ENCODE results near the gene SERPINB1. TPM values are rescaled to one million over a fixed set of nuclear protein-coding genes. Genes with fewer than 3 reads are reported as not detected.
A peak's percentile ranks its signal among the peaks of the same experiment; 100 is the strongest.
"Not testable (repeated sequence)": the region's sequence is repeated elsewhere in the genome, so short reads cannot be mapped to it uniquely, and the experiment has no call there.

SERPINB1 gene
- total RNA-seq, 1 donor from 2014 or later, result 2.3 TPM

DNA sequence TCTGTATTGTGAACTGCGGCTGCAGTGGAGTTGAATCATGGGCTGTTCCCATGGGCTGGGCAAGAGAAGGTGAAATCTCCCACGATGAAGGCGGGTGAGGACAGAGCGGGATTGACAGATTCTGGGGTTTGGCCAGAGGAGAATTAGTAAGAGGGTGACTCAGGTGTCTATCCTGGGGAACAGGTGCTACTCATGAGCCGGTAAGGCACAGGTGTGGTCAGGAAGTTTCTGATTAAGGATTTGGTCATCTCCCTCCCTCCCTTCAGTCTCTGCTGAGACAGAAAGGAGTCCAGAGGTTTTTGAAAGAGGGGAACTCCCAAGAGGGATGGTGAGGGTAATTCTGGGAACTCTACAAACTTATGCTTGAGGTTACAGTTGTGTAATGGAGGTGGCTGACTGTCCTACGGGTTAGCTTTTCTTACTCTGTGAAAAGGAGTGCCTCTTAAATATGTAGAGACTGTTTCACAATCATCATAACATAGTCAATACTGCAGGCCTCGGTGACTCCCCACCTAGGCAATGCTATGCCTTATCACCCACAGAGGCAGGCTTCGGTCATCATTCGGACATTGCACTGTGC, 31.5 kb downstream of the SERPINB1 start:
- no peak for DNase-seq

DNA sequence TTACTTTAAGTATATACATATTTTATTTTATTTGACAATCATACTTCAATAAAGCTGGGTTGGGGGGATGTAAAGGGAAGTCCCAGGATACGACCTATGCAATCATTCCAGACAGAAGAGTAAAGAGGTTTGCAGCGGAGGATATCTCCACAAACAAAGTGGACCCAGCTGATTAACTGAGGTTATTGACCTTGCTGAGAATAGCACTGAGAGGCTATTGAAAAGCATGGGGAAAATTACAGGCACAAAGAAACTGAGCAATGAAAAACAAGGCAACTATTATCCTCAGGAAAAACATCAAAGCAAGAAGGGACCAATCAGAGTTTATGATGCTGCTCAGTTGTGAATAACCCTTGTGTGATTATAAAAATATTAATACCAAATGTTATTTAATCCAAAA, 32.6 kb downstream of the SERPINB1 start:
- DNase-seq, result no peak

DNA sequence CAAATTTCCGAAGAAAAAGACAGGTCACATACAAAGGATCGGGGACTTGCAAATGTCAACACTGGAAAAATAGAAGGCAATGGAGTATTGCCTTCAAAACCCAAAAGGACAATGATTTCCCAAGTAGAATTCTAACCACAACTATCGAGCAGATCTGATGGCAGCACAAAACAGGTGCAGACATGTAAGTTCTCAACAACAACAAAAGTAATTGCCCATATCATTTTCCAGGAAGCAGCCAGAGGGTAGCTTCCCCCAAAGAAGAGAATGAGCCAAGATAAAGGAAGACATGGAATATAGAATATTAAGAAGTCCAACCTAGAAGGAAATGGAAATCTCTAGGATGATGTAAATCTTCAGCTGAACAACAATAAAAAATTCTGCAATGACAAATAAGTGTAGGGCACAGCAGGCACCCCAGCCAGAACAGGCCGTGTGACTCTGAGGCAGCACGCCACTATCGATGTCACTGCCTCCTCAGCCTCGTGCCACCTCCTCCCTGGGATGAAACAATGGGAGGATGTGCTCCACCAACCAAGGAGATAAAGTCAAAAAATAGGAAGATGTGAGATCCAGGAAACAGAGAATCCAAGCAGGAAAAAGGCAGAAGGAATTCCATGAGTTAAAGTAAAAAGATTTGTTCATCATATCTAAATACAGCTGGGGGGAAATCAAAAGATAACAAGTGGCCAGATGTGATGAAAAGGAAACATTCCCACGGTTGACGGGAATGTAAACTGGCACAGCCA, 34.1 kb downstream of the SERPINB1 start:
- DNase-seq, result no peak

DNA sequence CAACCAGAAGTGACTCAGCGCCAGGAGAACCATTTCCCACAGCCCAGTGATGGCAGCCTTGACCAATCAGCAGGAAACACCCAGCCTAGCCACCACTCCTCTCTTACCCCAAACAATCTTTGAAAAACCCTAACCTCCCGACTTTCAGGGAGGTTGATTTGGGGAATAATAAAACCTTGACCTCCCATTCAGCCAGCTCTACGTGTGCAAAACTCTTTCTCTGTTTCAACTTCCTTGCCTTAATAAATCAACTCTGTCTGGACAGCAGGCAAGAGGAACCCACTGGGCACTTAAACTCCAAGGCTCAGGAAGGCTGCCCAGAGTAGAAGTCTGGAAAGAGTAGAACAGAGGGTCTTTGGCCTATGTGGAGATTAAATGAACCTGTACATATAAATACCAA, 35.0 kb downstream of the SERPINB1 start:
- no peak for DNase-seq

DNA sequence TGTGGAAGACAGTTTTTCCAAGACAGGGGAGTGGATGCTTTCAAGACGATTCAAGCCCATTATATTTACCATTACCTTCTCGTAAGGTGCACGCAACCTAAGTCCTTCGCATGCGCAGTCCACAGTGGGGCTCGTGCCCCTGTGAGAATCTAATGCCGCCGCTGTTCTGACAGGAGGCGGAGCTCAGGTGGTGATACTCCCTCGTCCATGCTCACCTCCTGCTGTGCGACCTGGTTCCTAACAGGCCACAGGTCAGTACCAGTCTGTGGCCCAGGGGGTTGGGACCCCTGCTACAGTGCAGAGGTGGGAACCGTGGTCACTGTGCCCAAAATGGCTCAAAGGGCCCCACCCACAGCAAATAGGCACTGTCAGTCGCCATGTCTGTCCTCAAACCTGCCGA, 36.6 kb downstream of the SERPINB1 start:
- DNase-seq, result no peak

DNA sequence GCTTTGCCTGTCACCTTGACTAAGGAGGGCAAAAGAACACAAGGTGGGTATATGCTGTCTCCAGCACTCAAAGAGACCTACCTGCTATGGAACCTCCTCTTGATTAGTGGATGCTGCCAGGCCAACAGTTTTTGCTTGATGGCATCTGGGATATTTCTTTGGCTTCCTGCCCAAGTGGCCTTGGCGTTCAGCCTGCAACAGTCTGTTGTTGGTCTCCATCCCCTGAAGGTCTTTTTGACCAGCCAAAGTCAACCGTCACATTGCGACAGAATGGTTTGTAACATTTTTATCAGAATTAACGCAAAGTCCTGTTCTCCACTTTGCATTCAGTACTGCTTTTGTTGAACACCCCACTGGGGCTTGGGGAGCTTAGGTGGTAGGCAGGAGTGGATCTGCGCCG, 37.1 kb downstream of the SERPINB1 start:
- no peak for DNase-seq

DNA sequence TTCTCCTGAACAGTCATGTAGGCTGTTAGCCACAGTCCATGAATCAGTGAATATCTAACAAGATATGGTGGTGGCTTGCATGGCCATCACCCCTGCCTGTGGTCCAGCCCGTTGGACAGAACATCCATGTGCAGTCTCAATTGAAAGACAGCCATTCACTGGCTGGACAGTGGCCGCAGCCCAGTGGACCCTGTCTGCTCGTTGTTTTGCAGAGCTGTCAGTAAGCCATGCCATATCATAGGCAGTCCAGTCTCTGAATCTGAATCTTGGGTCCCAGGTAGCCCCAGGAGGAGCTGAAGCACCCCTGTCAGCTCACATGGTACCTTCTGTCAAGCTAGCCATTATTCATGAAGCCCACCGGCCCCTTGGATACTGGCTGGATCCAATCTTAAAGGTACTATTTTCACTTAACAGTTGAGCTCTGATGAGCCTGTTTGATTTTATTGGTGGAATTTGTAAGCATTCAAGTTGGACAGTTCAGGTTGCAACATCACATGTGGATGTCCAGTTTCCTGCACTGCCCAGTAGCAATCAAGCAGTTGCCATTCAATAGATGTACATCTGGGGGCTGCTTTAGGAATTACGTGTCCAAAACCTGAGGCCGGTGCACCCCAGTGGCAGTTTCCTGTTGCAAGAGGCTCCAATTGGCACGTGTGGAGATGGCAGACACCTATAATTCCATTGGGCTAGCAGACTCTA, 37.8 kb downstream of the SERPINB1 start:
- no peak for DNase-seq

DNA sequence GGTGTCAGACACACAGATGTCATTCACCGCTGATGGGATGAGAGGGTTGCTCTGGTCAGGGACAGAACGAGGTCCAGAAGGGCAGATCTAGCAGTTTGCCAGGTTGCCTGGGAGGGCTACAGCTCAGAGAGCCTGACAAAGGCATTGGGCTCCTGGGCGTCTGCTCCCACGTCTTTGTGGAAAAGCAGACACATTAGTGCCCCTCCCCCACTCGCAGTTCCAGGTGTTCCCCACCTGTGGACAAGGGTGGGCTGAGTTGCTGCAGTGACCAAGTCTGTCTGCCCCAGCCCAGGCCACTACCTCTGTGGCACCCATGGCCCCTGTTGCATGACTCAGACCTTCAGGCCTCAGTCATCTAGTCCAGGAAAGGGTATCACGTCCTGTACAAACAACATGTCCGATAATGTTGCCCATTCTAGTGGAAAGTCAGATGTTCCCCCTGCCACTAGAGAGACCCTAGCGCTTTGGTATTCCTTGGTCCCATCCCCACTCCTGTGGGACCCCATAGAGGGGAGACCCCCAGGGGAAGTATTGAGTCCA, 39.1 kb downstream of the SERPINB1 start:
- no peak for DNase-seq

DNA sequence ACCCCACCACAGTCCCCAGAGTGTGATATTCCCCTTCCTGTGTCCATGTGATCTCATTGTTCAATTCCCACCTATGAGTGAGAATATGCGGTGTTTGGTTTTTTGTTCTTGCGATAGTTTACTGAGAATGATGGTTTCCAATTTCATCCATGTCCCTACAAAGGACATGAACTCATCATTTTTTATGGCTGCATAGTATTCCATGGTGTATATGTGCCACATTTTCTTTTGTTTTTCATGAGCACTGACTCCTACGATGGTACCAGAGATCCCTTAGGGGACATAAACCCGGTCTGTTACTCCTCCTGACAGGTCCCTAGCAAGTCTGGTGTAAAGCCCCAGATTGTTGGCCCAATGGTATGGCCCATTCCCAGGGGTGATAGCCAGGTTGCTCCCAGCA, 40.0 kb downstream of the SERPINB1 start:
- not testable (repeated sequence) for DNase-seq

DNA sequence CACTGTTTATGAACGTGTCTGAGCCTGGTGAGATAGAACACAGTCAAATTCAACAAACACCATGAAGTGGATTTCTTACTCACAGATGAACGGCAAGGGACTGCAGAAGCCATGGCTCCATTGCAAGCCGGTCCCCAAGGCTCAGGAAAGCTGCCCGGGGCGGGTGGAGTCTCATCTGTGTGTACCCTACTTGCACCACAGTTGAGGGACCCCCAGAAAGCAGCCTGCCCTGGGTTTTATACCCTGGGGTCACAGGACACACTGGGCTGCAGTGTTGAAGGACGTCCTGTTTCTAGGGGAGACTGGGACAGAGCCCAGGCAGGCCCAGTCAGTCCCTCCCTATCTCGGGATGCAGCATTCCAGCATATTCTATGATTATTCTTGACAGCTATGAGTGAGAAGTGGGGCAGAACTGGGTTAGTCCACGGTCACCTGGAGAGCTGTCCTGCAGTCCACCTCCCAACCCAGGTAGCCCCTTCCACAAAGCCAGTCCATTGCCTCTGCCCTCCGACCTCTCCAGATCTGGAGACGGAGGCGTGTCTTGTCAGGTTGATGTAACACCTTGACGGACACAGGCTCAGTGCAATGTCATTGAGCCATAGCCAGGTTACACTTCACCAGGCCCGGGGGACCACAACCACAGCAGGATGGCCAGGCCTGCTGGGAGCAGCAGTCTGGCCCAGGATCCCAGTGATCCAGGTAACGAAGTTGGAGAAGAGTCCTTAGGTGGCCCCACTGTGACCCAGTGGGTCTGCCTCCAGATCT, 40.9 kb downstream of the SERPINB1 start:
- DNase-seq, result no peak

DNA sequence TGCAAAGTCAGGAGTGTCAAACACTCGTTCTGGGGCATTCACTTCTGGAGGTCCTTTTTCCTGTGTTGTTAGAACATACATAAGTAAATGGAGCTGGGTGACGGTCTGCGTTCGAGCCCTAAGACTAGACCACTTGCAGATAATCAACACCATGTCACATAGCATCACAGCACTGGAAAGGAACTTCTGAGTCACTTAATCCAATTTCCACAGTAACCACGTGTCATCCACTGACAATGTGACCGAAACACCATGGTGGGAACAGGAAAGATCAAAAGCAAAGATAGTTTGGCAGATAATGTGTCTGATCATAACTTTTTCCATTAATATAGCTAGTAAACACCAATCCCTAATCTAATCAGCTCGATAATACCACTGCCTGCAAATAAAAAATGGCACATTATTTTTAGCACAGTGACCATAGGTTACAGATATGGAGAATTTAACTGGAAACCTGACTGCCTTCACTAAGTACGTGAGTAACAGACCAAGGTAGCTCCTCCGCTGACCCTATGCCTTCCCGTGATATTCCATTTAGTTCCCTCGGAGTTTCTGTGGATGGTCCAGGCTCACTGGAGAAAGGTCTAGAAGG, 41.6 kb downstream of the SERPINB1 start:
- DNase-seq, result no peak

DNA sequence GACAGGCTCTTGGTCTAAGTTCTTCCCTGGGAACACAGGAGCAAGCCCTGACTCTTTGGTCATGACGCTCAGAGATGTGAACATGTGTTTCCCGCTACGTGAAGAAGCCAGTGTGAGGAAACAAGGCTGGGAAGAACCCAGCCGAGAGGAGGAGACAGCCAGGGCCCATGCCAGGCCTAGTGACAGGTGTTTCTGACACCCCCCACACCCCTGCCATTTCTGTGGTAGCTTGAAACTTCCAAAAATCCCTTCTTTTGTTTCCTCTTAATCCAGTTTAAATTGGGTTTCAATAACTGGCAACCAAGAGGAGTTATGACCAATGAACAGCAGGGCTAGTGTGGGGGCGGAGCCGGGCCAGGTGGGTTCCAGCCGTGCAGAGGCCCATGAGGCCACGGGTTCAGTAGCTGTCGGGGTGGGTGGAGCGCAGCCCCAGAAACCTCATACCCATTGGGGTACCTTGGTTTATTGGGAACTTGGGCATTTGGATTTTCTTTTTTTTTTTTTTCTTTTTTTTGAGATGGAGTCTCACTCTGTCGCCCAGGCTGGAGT, 43.0 kb downstream of the SERPINB1 start:
- DNase-seq, result no peak

DNA sequence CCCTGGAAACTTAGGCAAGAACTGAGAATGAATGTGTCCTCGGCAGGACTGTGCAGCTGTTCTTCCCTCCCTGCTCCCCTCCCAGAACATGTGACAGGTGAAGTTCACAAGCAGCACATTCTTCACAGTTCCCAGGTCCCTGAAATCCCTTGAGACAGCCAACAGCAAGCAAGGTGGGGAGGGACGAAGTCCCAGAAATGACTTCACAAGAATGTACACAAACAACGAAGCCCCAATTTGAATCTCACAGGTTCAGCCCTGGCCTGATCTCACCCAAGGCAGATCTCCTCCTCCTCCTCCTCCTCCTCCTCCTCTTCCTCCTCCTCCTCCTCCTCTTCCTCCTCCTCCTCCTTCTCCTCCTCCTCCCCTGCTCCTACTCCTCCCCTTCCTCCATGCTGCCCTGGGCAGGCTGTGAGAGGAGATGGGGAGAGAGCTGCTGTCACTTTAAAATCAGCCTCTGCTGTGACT, 44.1 kb downstream of the SERPINB1 start:
- no peak for DNase-seq

DNA sequence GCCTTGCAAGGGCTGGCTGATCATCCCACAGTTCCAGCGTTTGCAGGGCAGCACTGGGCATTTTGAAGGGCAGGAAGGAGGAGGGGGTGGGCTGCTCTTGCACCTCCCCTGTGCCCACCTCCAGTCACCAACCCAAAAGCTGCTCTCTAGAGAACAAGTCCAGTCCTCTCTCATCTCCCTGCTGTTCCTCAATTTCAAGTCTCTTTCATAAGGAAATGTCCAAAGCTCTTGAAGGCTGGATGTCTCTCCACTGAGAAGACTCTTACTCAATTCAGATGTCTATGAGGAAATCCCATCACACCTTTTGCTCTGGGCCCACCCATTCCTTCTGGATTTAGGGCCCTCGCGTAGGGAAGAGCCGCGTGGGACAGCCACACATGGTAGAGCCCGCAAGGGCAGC, 44.8 kb downstream of the SERPINB1 start:
- DNase-seq, result no peak

DNA sequence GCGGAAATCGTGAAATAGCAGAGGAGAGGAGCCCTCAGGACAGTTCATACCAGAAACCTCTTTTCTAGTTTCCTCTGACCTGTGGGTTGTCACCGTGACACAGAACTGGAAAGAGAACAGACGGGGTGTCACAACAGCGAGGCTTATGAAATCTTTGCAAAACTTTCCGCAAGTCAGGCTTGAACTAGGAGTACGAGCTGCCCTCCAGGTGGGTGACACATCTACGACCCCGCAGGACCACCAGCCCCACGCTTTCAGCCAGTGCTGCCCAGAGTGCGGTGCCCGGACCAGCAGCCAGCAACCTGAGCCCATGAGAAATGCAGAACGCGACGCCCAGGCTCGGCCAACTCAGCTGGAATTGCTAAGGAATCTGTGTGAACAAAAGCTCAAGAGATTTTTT, 45.7 kb downstream of the SERPINB1 start:
- DNase-seq, result no peak

DNA sequence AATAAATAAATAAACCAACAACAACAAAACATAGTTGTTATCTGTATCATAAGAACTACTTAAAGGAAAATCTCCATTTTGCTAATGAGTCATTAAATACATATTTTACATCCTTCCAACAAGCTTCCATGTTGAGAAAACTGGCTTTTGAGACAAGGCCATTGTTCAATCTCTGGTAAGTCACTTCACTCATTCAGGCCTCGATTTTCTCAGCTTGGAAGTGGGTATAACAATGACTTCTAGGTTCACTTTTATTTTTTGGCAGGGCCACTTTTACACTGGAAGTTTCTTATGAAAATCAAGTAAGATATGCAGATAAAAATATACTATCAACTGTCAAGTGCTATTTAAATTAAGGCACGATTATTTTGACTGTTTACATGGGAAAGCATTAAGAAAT, 46.5 kb downstream of the SERPINB1 start:
- no peak for DNase-seq

DNA sequence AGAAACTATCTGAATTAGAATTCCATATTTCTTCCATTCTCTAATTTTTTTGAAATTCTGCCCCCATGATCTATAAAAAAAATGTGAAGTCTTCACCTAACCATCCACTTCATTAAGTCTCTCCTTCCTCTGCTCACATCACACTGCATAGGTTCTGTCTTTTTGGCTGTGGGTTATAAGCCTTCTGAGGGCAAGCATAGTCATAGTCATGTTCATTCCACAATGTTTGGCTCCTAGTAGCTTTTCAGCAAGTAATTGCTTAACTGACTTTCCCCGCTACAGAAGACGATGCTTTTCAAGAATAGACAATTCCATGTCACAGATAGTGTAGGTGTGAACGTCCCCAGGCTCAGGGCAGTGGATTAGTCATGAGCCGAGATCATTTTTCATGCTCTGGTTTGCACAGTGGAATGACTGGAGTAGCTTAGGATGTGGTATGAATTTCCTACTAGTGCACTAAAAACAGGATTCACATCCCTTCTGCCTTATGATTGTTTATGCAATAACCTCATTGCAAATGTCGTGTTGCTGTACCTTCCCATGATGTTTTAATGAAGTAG, 47.4 kb downstream of the SERPINB1 start:
- DNase-seq, result no peak

DNA sequence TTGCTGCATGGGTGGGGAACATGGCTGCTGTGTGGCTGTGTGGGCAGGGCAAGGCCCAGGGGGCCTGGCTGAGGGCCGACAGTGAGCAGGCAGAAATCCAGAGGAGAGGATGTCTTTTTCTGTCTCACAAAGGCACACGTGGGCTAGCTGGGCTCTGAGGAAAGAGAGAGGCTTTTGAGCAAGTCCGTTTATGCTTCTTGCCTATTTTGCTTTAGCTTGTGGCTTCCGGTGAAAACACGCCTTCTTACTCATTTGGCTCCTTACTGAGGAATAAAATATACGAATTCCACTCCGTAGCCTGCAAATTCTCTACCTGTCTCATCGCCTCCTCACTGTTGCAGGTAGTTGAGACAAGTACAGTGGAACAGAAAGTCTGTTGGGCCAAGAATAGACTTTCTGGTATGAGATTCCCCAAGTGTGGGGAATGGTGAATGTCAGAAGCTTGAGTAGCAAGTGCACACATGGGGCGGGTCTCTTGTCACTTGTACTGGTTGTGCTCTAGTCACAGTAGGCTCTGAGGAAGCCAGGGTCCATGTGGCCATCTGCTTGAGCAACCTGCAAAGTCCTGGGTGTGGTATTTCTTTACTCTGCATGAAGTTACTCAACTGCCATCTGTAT, 48.0 kb downstream of the SERPINB1 start:
- DNase-seq, result peak; percentile 21

DNA sequence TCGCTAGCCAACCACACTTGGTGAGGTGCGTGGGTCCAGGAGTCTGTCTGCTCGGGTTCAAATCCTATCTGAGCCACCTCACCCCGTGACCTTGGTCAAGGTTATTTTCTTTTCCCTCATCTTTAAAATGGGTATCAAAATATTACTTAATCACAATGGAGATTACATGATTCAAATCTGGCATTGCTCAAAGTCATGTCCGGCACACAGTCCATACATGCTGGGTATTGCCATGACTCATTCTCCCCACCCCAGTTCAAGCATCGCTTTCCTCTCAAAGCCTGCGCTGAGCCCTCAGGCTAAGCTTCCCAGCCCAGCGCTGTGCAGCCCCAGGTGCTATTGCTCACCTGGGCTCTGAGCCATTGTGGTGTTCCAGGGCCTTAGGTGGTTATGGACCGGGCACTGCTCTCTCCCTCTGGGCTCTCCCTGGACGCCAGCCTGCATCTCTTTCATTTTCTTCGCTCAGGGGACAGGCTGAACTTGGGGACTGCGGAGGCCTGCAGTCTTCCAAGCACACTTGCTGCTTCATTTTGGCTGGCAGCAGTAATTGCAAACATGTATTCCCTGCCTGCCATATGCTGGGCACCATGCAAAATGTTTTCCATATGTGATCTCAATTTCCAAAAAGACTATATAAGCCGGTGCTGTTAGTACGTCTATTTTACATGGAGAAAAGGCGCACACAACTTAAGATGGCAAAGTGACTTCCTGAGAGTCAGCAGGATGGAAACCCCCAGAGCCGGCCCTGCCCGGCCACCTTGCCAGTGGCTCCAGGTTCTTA, 49.1 kb downstream of the SERPINB1 start:
- DNase-seq, result no peak

DNA sequence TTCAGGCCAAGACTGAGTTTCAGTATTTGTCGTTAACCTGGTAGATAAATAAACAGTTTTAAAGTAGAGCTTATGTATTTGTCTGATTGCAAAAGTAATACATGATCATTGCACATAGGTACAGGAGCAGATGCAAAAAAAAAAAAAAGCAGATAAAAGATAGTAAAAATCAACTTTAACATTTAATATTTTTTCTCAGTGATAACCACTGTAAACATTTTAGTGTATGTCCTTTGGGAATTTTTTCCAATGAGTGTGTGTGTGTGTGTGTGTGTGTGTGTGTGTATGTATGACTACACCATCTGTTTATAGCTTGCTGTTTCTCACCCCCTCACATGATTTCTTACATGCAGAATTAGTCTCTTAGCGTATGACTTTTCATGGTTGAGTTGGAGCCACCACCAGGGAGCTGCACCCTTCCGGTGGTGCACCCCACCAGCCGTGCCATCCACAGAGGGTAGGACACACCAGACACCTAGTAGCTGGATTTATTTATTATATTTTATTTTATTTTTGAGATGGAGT, 50.2 kb downstream of the SERPINB1 start:
- no peak for DNase-seq

Data from occipital lobe (tissue), 2 donors.